ENCODE results near the gene ISM1. TPM values are rescaled to one million over a fixed set of nuclear protein-coding genes. Genes with fewer than 3 reads are reported as not detected.

ISM1 gene
- total RNA-seq, 2 experiments from 2014 or later, result 0.87 to 1.1 TPM

GRCh38 chr20:13274275-13274861, 53.3 kb downstream of the ISM1 start:
- H3K27ac ChIP-seq (ENCODE audit: low read depth in 1 of 2, low read length in 2 of 2), result no peak overlapping the region
- no peak for ATAC-seq (ENCODE audit: poor library complexity)
- no peaks in the 10 kb centered on the region for H3K9me3 Mint-ChIP-seq
- H3K36me3 Mint-ChIP-seq (ENCODE audit: low read depth), result peaks cover 14% of the 10 kb centered on the region
- no peak overlapping the region for H3K4me3 ChIP-seq (ENCODE audit: low read length)
- intact Hi-C loops (cut with DNase I, micrococcal nuclease), result no loop called here
- peaks cover 0 to 5% of the 10 kb centered on the region in 2 experiments for H3K9me3 ChIP-seq (ENCODE audit: control insufficient read depth in 1 of 2, insufficient read depth in 1 of 2, low read length in 2 of 2)
- ChIA-PET CTCF (no interaction called here), POLR2A (no interaction called here)
- no peaks in the 10 kb centered on the region for H3K36me3 ChIP-seq (ENCODE audit: insufficient read depth, low read length)
- no peaks in the 10 kb centered on the region for H3K27me3 ChIP-seq (ENCODE audit: control insufficient read depth in 1 of 2, insufficient read depth in 2 of 2, low read length in 2 of 2)
- H3K27ac Mint-ChIP-seq, result no peak overlapping the region
- no peaks in the 10 kb centered on the region for H3K4me1 ChIP-seq (ENCODE audit: insufficient read depth, low read length)
- H3K4me3 Mint-ChIP-seq, result no peak overlapping the region
- TF ChIP-seq CTCF (IDR thresholded peaks at IDR 0.05), result no peak
- DNase-seq, result no peak
- no peaks in the 10 kb centered on the region for H3K4me1 Mint-ChIP-seq (ENCODE audit: low read depth)
- peaks cover 3% of the 10 kb centered on the region for H3K27me3 Mint-ChIP-seq

- no peaks in the 10 kb centered on the region for H3K9me3 Mint-ChIP-seq
- H3K4me1 Mint-ChIP-seq (ENCODE audit: low read depth), result no peaks in the 10 kb centered on the region
- DNase-seq (no peak), ATAC-seq (ENCODE audit: poor library complexity) (no peak)
- H3K27me3 Mint-ChIP-seq, result peaks cover 2% of the 10 kb centered on the region
- no peak overlapping the region for H3K4me3 Mint-ChIP-seq
- intact Hi-C loops (cut with DNase I, micrococcal nuclease), result no loop called here
- Histone ChIP-seq H3K27ac (ENCODE audit: low read depth in 1 of 2, low read length in 2 of 2) (no peak overlapping the region), H3K4me1 (ENCODE audit: insufficient read depth, low read length) (no peaks in the 10 kb centered on the region), H3K36me3 (ENCODE audit: insufficient read depth, low read length) (no peaks in the 10 kb centered on the region), H3K9me3 (ENCODE audit: control insufficient read depth in 1 of 2, insufficient read depth in 1 of 2, low read length in 2 of 2) (peaks cover 0 to 10% of the 10 kb centered on the region in 2 experiments), H3K4me3 (ENCODE audit: low read length) (no peak overlapping the region), H3K27me3 (ENCODE audit: control insufficient read depth in 1 of 2, insufficient read depth in 2 of 2, low read length in 2 of 2) (no peaks in the 10 kb centered on the region)
- POLR2A ChIA-PET, result no interaction called here
- CTCF ChIA-PET, result no interaction called here
- no peak for TF ChIP-seq CTCF (IDR thresholded peaks at IDR 0.05)
- H3K27ac Mint-ChIP-seq, result no peak overlapping the region
- peaks cover 4% of the 10 kb centered on the region for H3K36me3 Mint-ChIP-seq (ENCODE audit: low read depth)
Measured at GRCh38 chr20:13276945-13277541, 56.0 kb downstream of the ISM1 start.

GRCh38 chr20:13277663-13278295, 56.7 kb downstream of the ISM1 start:
- no peaks in the 10 kb centered on the region for H3K36me3 ChIP-seq (ENCODE audit: insufficient read depth, low read length)
- intact Hi-C loops (cut with DNase I, micrococcal nuclease), result no loop called here
- Mint-ChIP-seq H3K27ac (no peak overlapping the region), H3K4me1 (ENCODE audit: low read depth) (no peaks in the 10 kb centered on the region), H3K9me3 (no peaks in the 10 kb centered on the region), H3K27me3 (no peaks in the 10 kb centered on the region), H3K36me3 (ENCODE audit: low read depth) (no peaks in the 10 kb centered on the region), H3K4me3 (no peak overlapping the region)
- no peak for TF ChIP-seq CTCF (IDR thresholded peaks at IDR 0.05)
- H3K4me3 ChIP-seq (ENCODE audit: low read length), result no peak overlapping the region
- H3K27ac ChIP-seq (ENCODE audit: low read depth in 1 of 2, low read length in 2 of 2), result no peak overlapping the region
- H3K27me3 ChIP-seq (ENCODE audit: control insufficient read depth in 1 of 2, insufficient read depth in 2 of 2, low read length in 2 of 2), result no peaks in the 10 kb centered on the region
- H3K9me3 ChIP-seq (ENCODE audit: control insufficient read depth in 1 of 2, insufficient read depth in 1 of 2, low read length in 2 of 2), result peaks cover 0 to 10% of the 10 kb centered on the region in 2 experiments
- CTCF ChIA-PET, result no interaction called here
- DNase-seq, result no peak
- no peak for ATAC-seq (ENCODE audit: poor library complexity)
- POLR2A ChIA-PET, result no interaction called here
- no peaks in the 10 kb centered on the region for H3K4me1 ChIP-seq (ENCODE audit: insufficient read depth, low read length)

Data from CD4-positive, alpha-beta T cell (primary cell).